Muscle layer of colon (tissue), 2 donors: ENCODE measurements around the gene KMT5C.

Experiments
- H3K27ac ChIP-seq: one replicate; pipeline ENCODE4 v1.7.0; 2013; ENCODE audit warnings: low read depth, mild to moderate bottlenecking, low read length, moderate library complexity
- H3K27me3 ChIP-seq, 2 donors: one replicate each; pipeline ENCODE4 v1.7.0; 2013; ENCODE audit warnings: low read length in 2 of 2, mild to moderate bottlenecking in 2 of 2; ENCODE audit not compliant: insufficient read depth in 2 of 2, control insufficient read depth in 1 of 2
- H3K36me3 ChIP-seq: one replicate; pipeline ENCODE4 v1.7.0; 2013; ENCODE audit warnings: mild to moderate bottlenecking, low read length; ENCODE audit not compliant: insufficient read depth
- H3K4me1 ChIP-seq: one replicate; pipeline ENCODE4 v1.7.0; 2013; ENCODE audit warnings: mild to moderate bottlenecking, low read length; ENCODE audit not compliant: insufficient read depth
- H3K4me3 ChIP-seq, 2 donors: one replicate each; pipeline ENCODE4 v1.7.0; 2013; ENCODE audit warnings: low read length in 2 of 2, low read depth in 1 of 2, mild to moderate bottlenecking in 1 of 2, moderate library complexity in 1 of 2
- H3K9ac ChIP-seq: one replicate; pipeline ENCODE4 v1.7.0; 2013; ENCODE audit warnings: low read length
- H3K9me3 ChIP-seq: one replicate; pipeline ENCODE4 v1.7.0; 2013; ENCODE audit warnings: mild to moderate bottlenecking, low read length
- donor health status: abdominal sarcoma.
- donor health status: Adenocarcinoma of cecum.

The KMT5C gene

GRCh38 chr19:55306712-55307111, 33.0 kb upstream of the KMT5C start:
- no peak overlapping the region for H3K4me3 ChIP-seq
- H3K4me1 ChIP-seq = peaks cover 4% of the 10 kb centered on the region
- H3K9me3 ChIP-seq = no peaks in the 10 kb centered on the region
- no peak overlapping the region for H3K9ac ChIP-seq
- no peak overlapping the region for H3K27ac ChIP-seq
- peaks cover 41% of the 10 kb centered on the region for H3K36me3 ChIP-seq
- H3K27me3 ChIP-seq = no peaks in the 10 kb centered on the region

DNA sequence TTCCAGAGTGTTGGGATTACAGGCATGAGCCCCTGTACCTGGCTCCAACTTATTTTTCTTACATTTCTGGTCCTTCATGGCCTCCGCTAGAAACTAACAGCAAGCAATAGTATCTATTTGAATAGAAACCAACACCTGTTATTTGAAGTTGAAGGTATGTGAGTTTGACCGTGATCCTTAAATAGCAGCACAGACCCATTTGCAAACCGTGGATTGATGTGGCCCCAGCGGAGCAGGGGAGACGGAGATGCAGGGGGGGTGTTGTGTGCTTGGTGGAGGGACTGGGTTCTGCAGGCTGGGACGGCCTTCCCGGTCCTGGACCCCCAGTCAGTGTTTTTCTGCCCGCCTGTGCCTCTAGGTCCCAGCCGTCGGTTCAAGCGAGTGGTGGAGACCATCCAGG, 31.4 kb upstream of the KMT5C start:
- no peak overlapping the region for H3K27ac ChIP-seq
- H3K4me3 ChIP-seq = no peak overlapping the region
- no peaks in the 10 kb centered on the region for H3K9me3 ChIP-seq
- no peaks in the 10 kb centered on the region for H3K27me3 ChIP-seq
- H3K36me3 ChIP-seq = peaks cover 33% of the 10 kb centered on the region
- no peak overlapping the region for H3K9ac ChIP-seq
- H3K4me1 ChIP-seq = no peaks in the 10 kb centered on the region

DNA sequence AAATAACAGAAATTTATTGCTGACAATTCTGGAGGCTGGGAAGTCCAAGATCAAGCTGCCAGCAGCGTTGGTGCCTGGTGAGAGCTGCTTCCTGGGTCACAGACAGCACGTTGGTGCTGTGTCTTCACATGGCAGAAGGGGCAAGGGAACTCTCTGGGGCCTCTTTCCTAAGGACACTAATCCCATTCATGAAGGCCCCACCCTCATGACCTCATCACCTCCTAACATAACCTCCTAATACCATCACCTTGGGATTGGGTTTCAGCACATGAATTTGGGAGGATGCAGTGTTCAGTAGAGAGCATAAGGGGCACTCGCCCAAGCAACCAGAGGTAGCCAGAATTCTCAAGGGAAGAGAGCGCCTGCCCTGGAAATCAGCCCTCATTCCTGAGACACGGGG, 30.2 kb upstream of the KMT5C start:
- no peaks in the 10 kb centered on the region for H3K27me3 ChIP-seq
- H3K36me3 ChIP-seq = peaks cover 26% of the 10 kb centered on the region
- H3K4me1 ChIP-seq = no peaks in the 10 kb centered on the region
- H3K27ac ChIP-seq = no peak overlapping the region
- H3K4me3 ChIP-seq = no peak overlapping the region
- H3K9ac ChIP-seq = no peak overlapping the region
- H3K9me3 ChIP-seq = no peaks in the 10 kb centered on the region

GRCh38 chr19:55310498-55310897, 29.2 kb upstream of the KMT5C start:
- no peaks in the 10 kb centered on the region for H3K9me3 ChIP-seq
- no peaks in the 10 kb centered on the region for H3K4me1 ChIP-seq
- no peak overlapping the region for H3K4me3 ChIP-seq
- H3K9ac ChIP-seq = no peak overlapping the region
- H3K27me3 ChIP-seq = no peaks in the 10 kb centered on the region
- no peak overlapping the region for H3K27ac ChIP-seq
- peaks cover 26% of the 10 kb centered on the region for H3K36me3 ChIP-seq

- Histone ChIP-seq H3K9ac (no peak overlapping the region), H3K9me3 (no peaks in the 10 kb centered on the region), H3K4me3 (no peak overlapping the region), H3K4me1 (no peaks in the 10 kb centered on the region), H3K27me3 (no peaks in the 10 kb centered on the region), H3K36me3 (peaks cover 20% of the 10 kb centered on the region), H3K27ac (no peak overlapping the region)
Observed at GRCh38 chr19:55311397-55311796, 28.3 kb upstream of the KMT5C start.

- no peaks in the 10 kb centered on the region for H3K4me1 ChIP-seq
- no peak overlapping the region for H3K9ac ChIP-seq
- no peak overlapping the region for H3K4me3 ChIP-seq
- H3K27ac ChIP-seq = no peak overlapping the region
- H3K27me3 ChIP-seq = no peaks in the 10 kb centered on the region
- no peaks in the 10 kb centered on the region for H3K9me3 ChIP-seq
- peaks cover 16% of the 10 kb centered on the region for H3K36me3 ChIP-seq
Observed at GRCh38 chr19:55311797-55312196, 27.9 kb upstream of the KMT5C start.

- Histone ChIP-seq H3K9ac (no peak overlapping the region), H3K36me3 (peaks cover 11% of the 10 kb centered on the region), H3K4me3 (no peak overlapping the region), H3K4me1 (no peaks in the 10 kb centered on the region), H3K27me3 (no peaks in the 10 kb centered on the region), H3K9me3 (no peaks in the 10 kb centered on the region), H3K27ac (no peak overlapping the region)
Observed at GRCh38 chr19:55312621-55313512, 26.8 kb upstream of the KMT5C start.

DNA sequence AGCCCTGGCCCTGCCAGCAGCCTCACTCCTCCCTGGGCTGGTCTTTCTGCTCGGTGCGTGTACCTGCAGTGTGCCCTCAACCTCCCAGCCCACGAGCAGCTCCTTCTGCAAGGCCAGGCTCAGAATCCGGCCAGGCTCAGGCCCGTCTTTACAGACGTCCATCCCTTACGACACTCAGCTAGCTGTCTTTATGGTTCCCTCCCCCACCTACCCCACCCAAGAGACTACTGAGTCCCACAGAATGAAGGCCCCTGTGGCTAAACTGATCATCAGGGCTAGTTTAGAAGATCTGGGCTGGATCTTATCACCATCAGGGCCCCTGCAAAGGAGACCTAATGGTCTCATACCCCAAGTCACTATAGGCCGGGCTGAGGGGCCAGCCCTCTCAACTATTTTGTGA, 25.3 kb upstream of the KMT5C start:
- H3K4me1 ChIP-seq = no peaks in the 10 kb centered on the region
- H3K9ac ChIP-seq = no peak overlapping the region
- H3K27ac ChIP-seq = no peak overlapping the region
- H3K9me3 ChIP-seq = no peaks in the 10 kb centered on the region
- H3K27me3 ChIP-seq = no peaks in the 10 kb centered on the region
- H3K36me3 ChIP-seq = peaks cover 5% of the 10 kb centered on the region
- H3K4me3 ChIP-seq = no peak overlapping the region

- Histone ChIP-seq H3K9ac (no peak overlapping the region), H3K27ac (no peak overlapping the region), H3K9me3 (no peaks in the 10 kb centered on the region), H3K27me3 (peaks cover 0 to 5% of the 10 kb centered on the region in 2 donors), H3K4me1 (no peaks in the 10 kb centered on the region), H3K36me3 (no peaks in the 10 kb centered on the region), H3K4me3 (no peak overlapping the region)
Observed at GRCh38 chr19:55315956-55316525, 23.6 kb upstream of the KMT5C start.

DNA sequence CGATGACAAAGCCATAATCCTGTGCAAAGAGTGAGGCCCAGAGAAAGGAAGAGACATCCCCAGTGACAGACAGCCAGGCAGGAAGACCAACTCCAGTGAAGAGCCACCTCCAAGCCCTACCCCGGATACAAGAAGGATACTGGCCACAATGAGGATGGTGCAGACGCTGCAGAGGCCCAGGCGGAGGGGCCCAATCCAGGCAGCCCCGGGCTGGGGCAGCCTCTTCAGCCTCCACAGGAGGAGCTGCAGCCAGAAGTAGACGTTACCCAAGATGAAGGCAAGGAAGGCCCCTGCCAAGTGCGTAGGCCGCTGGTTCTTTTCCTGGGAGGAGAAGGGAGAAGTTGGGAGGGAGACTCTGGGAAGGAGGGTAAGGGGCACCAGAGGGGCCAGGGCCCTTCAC, 23.0 kb upstream of the KMT5C start:
- Histone ChIP-seq H3K27me3 (peaks cover 0 to 5% of the 10 kb centered on the region in 2 donors), H3K9ac (no peak overlapping the region), H3K4me1 (no peaks in the 10 kb centered on the region), H3K27ac (no peak overlapping the region), H3K9me3 (no peaks in the 10 kb centered on the region), H3K4me3 (no peak overlapping the region), H3K36me3 (no peaks in the 10 kb centered on the region)

- no peak overlapping the region for H3K9ac ChIP-seq
- H3K4me3 ChIP-seq = no peak overlapping the region
- H3K36me3 ChIP-seq = no peaks in the 10 kb centered on the region
- no peaks in the 10 kb centered on the region for H3K4me1 ChIP-seq
- H3K27me3 ChIP-seq = peaks cover 0 to 5% of the 10 kb centered on the region in 2 donors
- no peak overlapping the region for H3K27ac ChIP-seq
- no peaks in the 10 kb centered on the region for H3K9me3 ChIP-seq
Observed at GRCh38 chr19:55319785-55320184, 19.9 kb upstream of the KMT5C start.
